ENCODE results near the gene NOLC1. TPM values are rescaled to one million over a fixed set of nuclear protein-coding genes. Genes with fewer than 3 reads are reported as not detected.
"Not testable (repeated sequence)": the region's sequence is repeated elsewhere in the genome, so short reads cannot be mapped to it uniquely, and the experiment has no call there.

The NOLC1 gene
- total RNA-seq, 1 donor from 2014 or later, result 37.8 TPM

- no peak for DNase-seq (ENCODE audit: low spot score)
Observed at GRCh38 chr10:102153093-102153620, 968 bp downstream of the NOLC1 start.

GRCh38 chr10:102154466-102155116, 2.4 kb downstream of the NOLC1 start:
- DNase-seq (ENCODE audit: low spot score), result no peak

GRCh38 chr10:102157224-102157623, 5.0 kb downstream of the NOLC1 start:
- DNase-seq (ENCODE audit: low spot score), result no peak

GRCh38 chr10:102159051-102159597, 6.9 kb downstream of the NOLC1 start:
- DNase-seq (ENCODE audit: low spot score), result no peak

- DNase-seq (ENCODE audit: low spot score), result no peak
Observed at GRCh38 chr10:102159831-102160230, 7.6 kb downstream of the NOLC1 start.

GRCh38 chr10:102163342-102163989, 11.3 kb downstream of the NOLC1 start:
- DNase-seq (ENCODE audit: low spot score), result no peak

- DNase-seq (ENCODE audit: low spot score), result no peak
Observed at GRCh38 chr10:102167861-102168260, 15.7 kb downstream of the NOLC1 start.

GRCh38 chr10:102170602-102171001, 18.4 kb downstream of the NOLC1 start:
- DNase-seq (ENCODE audit: low spot score), result no peak

- no peak for DNase-seq (ENCODE audit: low spot score)
Observed at GRCh38 chr10:102172288-102172687, 20.1 kb downstream of the NOLC1 start.

- no peak for DNase-seq (ENCODE audit: low spot score)
Observed at GRCh38 chr10:102175415-102175814, 23.2 kb downstream of the NOLC1 start.

GRCh38 chr10:102184606-102185005, 32.4 kb downstream of the NOLC1 start:
- no peak for DNase-seq (ENCODE audit: low spot score)

GRCh38 chr10:102185272-102185671, 33.1 kb downstream of the NOLC1 start:
- DNase-seq (ENCODE audit: low spot score), result no peak

GRCh38 chr10:102185811-102186527, 33.8 kb downstream of the NOLC1 start:
- no peak for DNase-seq (ENCODE audit: low spot score)

GRCh38 chr10:102188298-102188940, 36.2 kb downstream of the NOLC1 start:
- DNase-seq (ENCODE audit: low spot score), result no peak

GRCh38 chr10:102188941-102189898, 37.0 kb downstream of the NOLC1 start:
- not testable (repeated sequence) for DNase-seq (ENCODE audit: low spot score)

- no peak for DNase-seq (ENCODE audit: low spot score)
Observed at GRCh38 chr10:102191956-102192355, 39.8 kb downstream of the NOLC1 start.

GRCh38 chr10:102195296-102195870, 43.2 kb downstream of the NOLC1 start:
- no peak for DNase-seq (ENCODE audit: low spot score)

GRCh38 chr10:102196893-102197292, 44.7 kb downstream of the NOLC1 start:
- DNase-seq (ENCODE audit: low spot score), result no peak

GRCh38 chr10:102198027-102198426, 45.8 kb downstream of the NOLC1 start:
- no peak for DNase-seq (ENCODE audit: low spot score)

Measured in mucosa of gallbladder (tissue), 1 donor.